Cardiac fibroblast (primary cell): ENCODE data around the gene EPHB2.
A peak's percentile ranks its signal among the peaks of the same experiment; 100 is the strongest.

Source experiments
- DNase-seq, 2 donors: peaks; one replicate each; pipeline versions ENCODE4 v3.0.0 to v3.0.0-alpha.2; 2010; ENCODE audit warnings: low read depth in 2 of 2
- H3K4me3 ChIP-seq, 2 donors: replicated peaks in 1 of 2; 1 replicate in 1 of 2; 2 replicates in 1 of 2; pipeline ENCODE4 v1.5.1; 2011; ENCODE audit warnings: low read depth in 2 of 2, low read length in 2 of 2, mild to moderate bottlenecking in 2 of 2, moderate library complexity in 1 of 2
- CTCF ChIP-seq: IDR thresholded peaks from one replicate; pipeline ENCODE4 v1.5.1; 2011; ENCODE audit warnings: low read depth, mild to moderate bottlenecking, low read length, inconsistent platforms

EPHB2 gene

GRCh38 chr1:22794647-22795365 lies 84.2 kb downstream of the EPHB2 start:
- H3K4me3 ChIP-seq = no peak overlapping the region
- TF ChIP-seq CTCF = no peak
- DNase-seq = peak in 1 of 2 donors; percentile 24

- no peak for TF ChIP-seq CTCF
- DNase-seq = no peak
- no peak overlapping the region for H3K4me3 ChIP-seq
These were observed 84.7 kb downstream of the EPHB2 start for GRCh38 chr1:22795366-22795714.

GRCh38 chr1:22796642-22797041 lies 86.0 kb downstream of the EPHB2 start:
- DNase-seq = no peak
- TF ChIP-seq CTCF = no peak
- H3K4me3 ChIP-seq = no peak overlapping the region

- no peak for TF ChIP-seq CTCF
- no peak for DNase-seq
These were observed 87.4 kb downstream of the EPHB2 start for GRCh38 chr1:22798083-22798482.

GRCh38 chr1:22799971-22800370 lies 89.3 kb downstream of the EPHB2 start:
- TF ChIP-seq CTCF = no peak

More at GRCh38 chr1:22798083-22798482, 87.4 kb downstream of the EPHB2 start:
- H3K4me3 ChIP-seq = no peak overlapping the region

GRCh38 chr1:22800629-22801028 lies 90.0 kb downstream of the EPHB2 start:
- TF ChIP-seq CTCF = no peak
- no peak for DNase-seq
- H3K4me3 ChIP-seq = no peak overlapping the region

More at GRCh38 chr1:22799971-22800370, 89.3 kb downstream of the EPHB2 start:
- DNase-seq = no peak
- no peak overlapping the region for H3K4me3 ChIP-seq

GRCh38 chr1:22801347-22801746 lies 90.7 kb downstream of the EPHB2 start:
- TF ChIP-seq CTCF = no peak
- H3K4me3 ChIP-seq = no peak overlapping the region
- no peak for DNase-seq
